H1 (cell line): ENCODE data around the gene PTER. TPM values are rescaled to one million over a fixed set of nuclear protein-coding genes. Genes with fewer than 3 reads are reported as not detected.

ENCODE experiments used
- CEBPB ChIP-seq: IDR thresholded peaks from 2 replicates; pipeline ENCODE4 v1.6.1; 2012; ENCODE audit warnings: low read depth, low read length
- CHD7 ChIP-seq: fragments of 300-600 bp; sonication (generic); IDR thresholded peaks from 2 replicates; pipeline ENCODE4 v1.7.1; 2012; ENCODE audit warnings: low read length, moderate library complexity, mild to moderate bottlenecking, inconsistent platforms; ENCODE audit not compliant: insufficient replicate concordance
- CTBP2 ChIP-seq: IDR thresholded peaks from 2 replicates; pipeline ENCODE4 v1.7.0; 2011; ENCODE audit warnings: borderline replicate concordance, mild to moderate bottlenecking, moderate library complexity, mixed read lengths, low read length; ENCODE audit not compliant: insufficient read depth, insufficient read length
- CTCF ChIP-seq, 3 experiments: IDR thresholded peaks; 1 replicate in 2 of 3; 2 replicates in 1 of 3; pipeline versions ENCODE4 v1.5.1 to v1.6.1; 2011; ENCODE audit warnings: low read length in 3 of 3, mild to moderate bottlenecking in 3 of 3, inconsistent platforms in 2 of 3, low read depth in 1 of 3, moderate library complexity in 1 of 3; ENCODE audit not compliant: insufficient read depth in 1 of 3; ENCODE audit errors: control extremely low read depth in 1 of 3
- SAP30 ChIP-seq: fragments of 300-600 bp; sonication (generic); IDR thresholded peaks from 2 replicates; pipeline ENCODE4 v1.7.1; 2012; ENCODE audit warnings: low read length, moderate library complexity, mild to moderate bottlenecking, inconsistent platforms; ENCODE audit not compliant: insufficient read depth, insufficient replicate concordance
- SIN3A ChIP-seq, 2 experiments: IDR thresholded peaks in 1 of 2; conservative IDR thresholded peaks in 1 of 2; 2 replicates each; pipeline ENCODE4 v1.6.1; 2011 to 2012; ENCODE audit warnings: low read length in 2 of 2, improper control_type of control experiment in 1 of 2, low read depth in 1 of 2, mild to moderate bottlenecking in 1 of 2
- SP2 ChIP-seq: IDR thresholded peaks from 2 replicates; pipeline ENCODE4 v1.6.1; 2012; ENCODE audit warnings: mild to moderate bottlenecking, low read length, inconsistent platforms
- SUZ12 ChIP-seq: fragments of 200-600 bp; sonication (generic); IDR thresholded peaks from 2 replicates; pipeline ENCODE4 v1.6.1; 2012; ENCODE audit warnings: mild to moderate bottlenecking, inconsistent platforms, low read length, moderate library complexity, mixed read lengths
- polyA plus RNA-seq, 7 experiments: library from polyadenylated mRNA; depleted of rRNA in 3 of 7; stranded (reverse) in 5 of 7; unstranded in 2 of 7; fragments of >200 nt in 5 of 7; fragments of 200-250 nt in 2 of 7; gene quantifications; 1 replicate in 5 of 7; 2 replicates in 1 of 7; 4 replicates in 1 of 7; pipeline versions ENCODE4 v1.2.1 to v1.2.3, GENCODE V29; 2011 to 2013; ENCODE audit warnings: missing spikeins in 2 of 7, mixed read lengths in 2 of 7
- total RNA-seq: library from RNA; stranded (reverse); fragmentation: NEBNext Ultra II Directional; extraction: Animal tissue kit (Norgen Biotek cat#: 25700); gene quantifications from 2 replicates; pipeline ENCODE4 v1.2.1, GENCODE V29; 2021

Gene PTER
- total and polyA plus RNA-seq, 2 of the 8 experiments (the other 6 are each of a cell fraction or from before 2014, with no cell fraction given) = 4.4 to 7.8 TPM

- no peak for TF ChIP-seq CTCF (IDR thresholded peaks at IDR 0.05; ENCODE audit: control extremely low read depth in 1 of 3, insufficient read depth in 1 of 3, low read depth in 1 of 3, low read length in 3 of 3)
- no peak for TF ChIP-seq SP2
- TF ChIP-seq CEBPB = no peak
- TF ChIP-seq SIN3A (conservative IDR thresholded peaks at IDR 0.05 in 1 of 2, IDR thresholded peaks at IDR 0.05 in 1 of 2; ENCODE audit: low read depth in 1 of 2, low read length in 2 of 2) = no peak
- TF ChIP-seq CTBP2 = no peak
- TF ChIP-seq SAP30 = no peak
- TF ChIP-seq CHD7 = no peak
- no peak for TF ChIP-seq SUZ12
Measured at GRCh38 chr10:16439295-16439694, 2.5 kb downstream of the PTER start (continued).
